Hepatocyte (in vitro differentiated cells): ENCODE data around the gene ANKRD11.

ENCODE experiments used
- EZH2 ChIP-seq: fragments of 200-600 bp; sonication (generic); IDR thresholded peaks from 2 replicates; pipeline ENCODE4 v1.6.1; 2016; ENCODE audit warnings: antibody characterized with exemption, mild to moderate bottlenecking, borderline replicate concordance
- EZH2phosphoT487 ChIP-seq: fragments of 200-600 bp; sonication (generic); IDR thresholded peaks from one replicate; pipeline ENCODE4 v1.6.1; 2018; ENCODE audit warnings: antibody characterized with exemption, mild to moderate bottlenecking, low read depth, moderate library complexity; ENCODE audit not compliant: unreplicated experiment, severe bottlenecking
- TF ChIP-seq, protein P1 (sequence below): fragments of 200-600 bp; sonication (generic); IDR thresholded peaks from 2 replicates; pipeline ENCODE4 v1.5.1; 2016; ENCODE audit warnings: antibody characterized with exemption, mild to moderate bottlenecking; ENCODE audit not compliant: poor library complexity

DNA sequence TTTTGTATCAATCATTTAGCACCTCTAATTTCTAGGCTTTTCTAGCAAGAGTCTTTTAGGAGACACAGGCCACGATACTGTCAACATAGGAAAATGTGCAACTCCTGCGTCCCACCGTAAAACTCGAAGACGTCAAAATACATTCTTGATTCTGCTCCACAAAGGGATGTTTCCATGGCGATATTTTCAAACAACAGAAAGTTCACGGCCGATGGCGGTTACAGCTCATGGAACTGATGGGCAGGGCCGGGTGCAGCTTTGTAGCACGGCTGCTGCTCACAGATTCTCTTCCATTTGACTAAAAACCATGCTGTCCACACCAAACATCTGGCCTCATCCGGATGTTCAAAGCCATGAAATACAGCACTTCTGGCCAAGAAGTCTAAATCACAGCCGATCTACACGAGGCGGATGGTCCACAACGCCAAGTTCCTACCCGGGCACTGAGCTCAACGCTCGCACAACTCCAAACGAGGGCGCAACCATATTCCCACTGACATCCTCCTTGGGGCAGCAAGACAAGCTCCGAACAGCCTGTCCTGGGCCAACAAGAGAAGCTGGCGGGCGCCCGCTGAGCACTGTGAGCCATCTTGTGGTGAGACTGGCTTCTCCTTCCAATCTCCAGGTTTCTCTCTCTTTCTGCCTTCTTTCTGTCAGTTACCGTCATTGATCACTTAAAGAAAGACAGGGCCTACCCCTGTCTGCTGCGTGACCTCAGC lies 193.0 kb downstream of the ANKRD11 start:
- TF ChIP-seq EZH2phosphoT487 (no peak), EZH2 (no peak)
- TF ChIP-seq, protein P1, sequence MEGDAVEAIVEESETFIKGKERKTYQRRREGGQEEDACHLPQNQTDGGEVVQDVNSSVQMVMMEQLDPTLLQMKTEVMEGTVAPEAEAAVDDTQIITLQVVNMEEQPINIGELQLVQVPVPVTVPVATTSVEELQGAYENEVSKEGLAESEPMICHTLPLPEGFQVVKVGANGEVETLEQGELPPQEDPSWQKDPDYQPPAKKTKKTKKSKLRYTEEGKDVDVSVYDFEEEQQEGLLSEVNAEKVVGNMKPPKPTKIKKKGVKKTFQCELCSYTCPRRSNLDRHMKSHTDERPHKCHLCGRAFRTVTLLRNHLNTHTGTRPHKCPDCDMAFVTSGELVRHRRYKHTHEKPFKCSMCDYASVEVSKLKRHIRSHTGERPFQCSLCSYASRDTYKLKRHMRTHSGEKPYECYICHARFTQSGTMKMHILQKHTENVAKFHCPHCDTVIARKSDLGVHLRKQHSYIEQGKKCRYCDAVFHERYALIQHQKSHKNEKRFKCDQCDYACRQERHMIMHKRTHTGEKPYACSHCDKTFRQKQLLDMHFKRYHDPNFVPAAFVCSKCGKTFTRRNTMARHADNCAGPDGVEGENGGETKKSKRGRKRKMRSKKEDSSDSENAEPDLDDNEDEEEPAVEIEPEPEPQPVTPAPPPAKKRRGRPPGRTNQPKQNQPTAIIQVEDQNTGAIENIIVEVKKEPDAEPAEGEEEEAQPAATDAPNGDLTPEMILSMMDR: no peak
